Neural progenitor cell (in vitro differentiated cells): ENCODE measurements around the gene ARHGEF25.

Experiments used
- CTCF ChIP-seq: fragments of 200-600 bp; sonication (generic); IDR thresholded peaks from 2 replicates; pipeline ENCODE4 v1.5.1; 2017; ENCODE audit warnings: antibody characterized with exemption, mild to moderate bottlenecking
- EZH2phosphoT487 ChIP-seq: fragments of 200-600 bp; sonication (generic); IDR thresholded peaks from 2 replicates; pipeline ENCODE4 v1.6.1; 2017; ENCODE audit warnings: antibody characterized with exemption

- no peak for TF ChIP-seq CTCF
- no peak for TF ChIP-seq EZH2phosphoT487
Observed at GRCh38 chr12:57603324-57603723, 7.9 kb upstream of the ARHGEF25 start.
